H1 (cell line): ENCODE data around the gene ARSB. TPM values are rescaled to one million over a fixed set of nuclear protein-coding genes. Genes with fewer than 3 reads are reported as not detected.

Experiments used
- polyA plus RNA-seq, 7 experiments: library from polyadenylated mRNA; depleted of rRNA in 3 of 7; stranded (reverse) in 5 of 7; unstranded in 2 of 7; fragments of >200 nt in 5 of 7; fragments of 200-250 nt in 2 of 7; gene quantifications; 1 replicate in 5 of 7; 2 replicates in 1 of 7; 4 replicates in 1 of 7; pipeline versions ENCODE4 v1.2.1 to v1.2.3, GENCODE V29; 2011 to 2013; ENCODE audit warnings: missing spikeins in 2 of 7, mixed read lengths in 2 of 7
- total RNA-seq: library from RNA; stranded (reverse); fragmentation: NEBNext Ultra II Directional; extraction: Animal tissue kit (Norgen Biotek cat#: 25700); gene quantifications from 2 replicates; pipeline ENCODE4 v1.2.1, GENCODE V29; 2021
- TF ChIP-seq, protein P1 (sequence below): fragments of 300-600 bp; sonication (generic); IDR thresholded peaks from 2 replicates; pipeline ENCODE4 v1.7.1; 2012; ENCODE audit warnings: low read length, moderate library complexity, mild to moderate bottlenecking, inconsistent platforms; ENCODE audit not compliant: insufficient replicate concordance

ARSB gene
- total and polyA plus RNA-seq, 2 of the 8 experiments (the other 6 are each of a cell fraction or from before 2014, with no cell fraction given): 6.4 to 13.9 TPM

DNA sequence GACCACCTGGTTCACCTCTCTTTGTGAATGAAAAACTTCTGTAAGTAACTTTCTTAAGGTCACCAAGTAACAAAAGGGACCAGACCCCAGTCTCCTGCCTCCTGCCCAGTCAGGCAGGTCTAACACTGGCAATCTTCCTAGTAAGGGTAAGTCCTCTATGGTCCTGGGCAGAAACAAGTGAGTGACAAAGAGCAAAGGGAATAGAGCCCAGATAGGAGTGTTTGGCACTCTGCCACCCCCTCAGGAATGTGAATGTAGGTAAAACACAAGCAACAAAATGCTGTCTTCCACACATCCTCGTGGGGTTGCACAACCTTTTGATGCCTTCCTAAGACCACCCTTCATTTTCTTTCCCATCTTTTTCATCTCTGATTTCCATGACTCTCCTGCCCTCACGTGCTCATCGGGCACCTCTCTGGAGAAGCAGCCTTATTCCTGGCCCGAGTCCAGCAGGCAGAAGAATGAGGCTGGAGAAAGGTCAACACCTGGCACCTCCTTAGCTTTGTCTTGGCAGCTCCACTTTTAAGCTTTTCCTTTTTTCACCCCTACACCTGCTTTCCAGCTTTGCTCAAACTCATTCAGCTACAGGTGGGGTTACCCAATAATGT, 246.3 kb downstream of the ARSB start (continued):
- TF ChIP-seq, protein P1, sequence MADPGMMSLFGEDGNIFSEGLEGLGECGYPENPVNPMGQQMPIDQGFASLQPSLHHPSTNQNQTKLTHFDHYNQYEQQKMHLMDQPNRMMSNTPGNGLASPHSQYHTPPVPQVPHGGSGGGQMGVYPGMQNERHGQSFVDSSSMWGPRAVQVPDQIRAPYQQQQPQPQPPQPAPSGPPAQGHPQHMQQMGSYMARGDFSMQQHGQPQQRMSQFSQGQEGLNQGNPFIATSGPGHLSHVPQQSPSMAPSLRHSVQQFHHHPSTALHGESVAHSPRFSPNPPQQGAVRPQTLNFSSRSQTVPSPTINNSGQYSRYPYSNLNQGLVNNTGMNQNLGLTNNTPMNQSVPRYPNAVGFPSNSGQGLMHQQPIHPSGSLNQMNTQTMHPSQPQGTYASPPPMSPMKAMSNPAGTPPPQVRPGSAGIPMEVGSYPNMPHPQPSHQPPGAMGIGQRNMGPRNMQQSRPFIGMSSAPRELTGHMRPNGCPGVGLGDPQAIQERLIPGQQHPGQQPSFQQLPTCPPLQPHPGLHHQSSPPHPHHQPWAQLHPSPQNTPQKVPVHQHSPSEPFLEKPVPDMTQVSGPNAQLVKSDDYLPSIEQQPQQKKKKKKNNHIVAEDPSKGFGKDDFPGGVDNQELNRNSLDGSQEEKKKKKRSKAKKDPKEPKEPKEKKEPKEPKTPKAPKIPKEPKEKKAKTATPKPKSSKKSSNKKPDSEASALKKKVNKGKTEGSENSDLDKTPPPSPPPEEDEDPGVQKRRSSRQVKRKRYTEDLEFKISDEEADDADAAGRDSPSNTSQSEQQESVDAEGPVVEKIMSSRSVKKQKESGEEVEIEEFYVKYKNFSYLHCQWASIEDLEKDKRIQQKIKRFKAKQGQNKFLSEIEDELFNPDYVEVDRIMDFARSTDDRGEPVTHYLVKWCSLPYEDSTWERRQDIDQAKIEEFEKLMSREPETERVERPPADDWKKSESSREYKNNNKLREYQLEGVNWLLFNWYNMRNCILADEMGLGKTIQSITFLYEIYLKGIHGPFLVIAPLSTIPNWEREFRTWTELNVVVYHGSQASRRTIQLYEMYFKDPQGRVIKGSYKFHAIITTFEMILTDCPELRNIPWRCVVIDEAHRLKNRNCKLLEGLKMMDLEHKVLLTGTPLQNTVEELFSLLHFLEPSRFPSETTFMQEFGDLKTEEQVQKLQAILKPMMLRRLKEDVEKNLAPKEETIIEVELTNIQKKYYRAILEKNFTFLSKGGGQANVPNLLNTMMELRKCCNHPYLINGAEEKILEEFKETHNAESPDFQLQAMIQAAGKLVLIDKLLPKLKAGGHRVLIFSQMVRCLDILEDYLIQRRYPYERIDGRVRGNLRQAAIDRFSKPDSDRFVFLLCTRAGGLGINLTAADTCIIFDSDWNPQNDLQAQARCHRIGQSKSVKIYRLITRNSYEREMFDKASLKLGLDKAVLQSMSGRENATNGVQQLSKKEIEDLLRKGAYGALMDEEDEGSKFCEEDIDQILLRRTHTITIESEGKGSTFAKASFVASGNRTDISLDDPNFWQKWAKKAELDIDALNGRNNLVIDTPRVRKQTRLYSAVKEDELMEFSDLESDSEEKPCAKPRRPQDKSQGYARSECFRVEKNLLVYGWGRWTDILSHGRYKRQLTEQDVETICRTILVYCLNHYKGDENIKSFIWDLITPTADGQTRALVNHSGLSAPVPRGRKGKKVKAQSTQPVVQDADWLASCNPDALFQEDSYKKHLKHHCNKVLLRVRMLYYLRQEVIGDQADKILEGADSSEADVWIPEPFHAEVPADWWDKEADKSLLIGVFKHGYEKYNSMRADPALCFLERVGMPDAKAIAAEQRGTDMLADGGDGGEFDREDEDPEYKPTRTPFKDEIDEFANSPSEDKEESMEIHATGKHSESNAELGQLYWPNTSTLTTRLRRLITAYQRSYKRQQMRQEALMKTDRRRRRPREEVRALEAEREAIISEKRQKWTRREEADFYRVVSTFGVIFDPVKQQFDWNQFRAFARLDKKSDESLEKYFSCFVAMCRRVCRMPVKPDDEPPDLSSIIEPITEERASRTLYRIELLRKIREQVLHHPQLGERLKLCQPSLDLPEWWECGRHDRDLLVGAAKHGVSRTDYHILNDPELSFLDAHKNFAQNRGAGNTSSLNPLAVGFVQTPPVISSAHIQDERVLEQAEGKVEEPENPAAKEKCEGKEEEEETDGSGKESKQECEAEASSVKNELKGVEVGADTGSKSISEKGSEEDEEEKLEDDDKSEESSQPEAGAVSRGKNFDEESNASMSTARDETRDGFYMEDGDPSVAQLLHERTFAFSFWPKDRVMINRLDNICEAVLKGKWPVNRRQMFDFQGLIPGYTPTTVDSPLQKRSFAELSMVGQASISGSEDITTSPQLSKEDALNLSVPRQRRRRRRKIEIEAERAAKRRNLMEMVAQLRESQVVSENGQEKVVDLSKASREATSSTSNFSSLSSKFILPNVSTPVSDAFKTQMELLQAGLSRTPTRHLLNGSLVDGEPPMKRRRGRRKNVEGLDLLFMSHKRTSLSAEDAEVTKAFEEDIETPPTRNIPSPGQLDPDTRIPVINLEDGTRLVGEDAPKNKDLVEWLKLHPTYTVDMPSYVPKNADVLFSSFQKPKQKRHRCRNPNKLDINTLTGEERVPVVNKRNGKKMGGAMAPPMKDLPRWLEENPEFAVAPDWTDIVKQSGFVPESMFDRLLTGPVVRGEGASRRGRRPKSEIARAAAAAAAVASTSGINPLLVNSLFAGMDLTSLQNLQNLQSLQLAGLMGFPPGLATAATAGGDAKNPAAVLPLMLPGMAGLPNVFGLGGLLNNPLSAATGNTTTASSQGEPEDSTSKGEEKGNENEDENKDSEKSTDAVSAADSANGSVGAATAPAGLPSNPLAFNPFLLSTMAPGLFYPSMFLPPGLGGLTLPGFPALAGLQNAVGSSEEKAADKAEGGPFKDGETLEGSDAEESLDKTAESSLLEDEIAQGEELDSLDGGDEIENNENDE: no peak
- TF ChIP-seq, all 59 proteins: peak for 1
